ENCODE data around the gene SPANXN2.
"Not testable (repeated sequence)": the region's sequence is repeated elsewhere in the genome, so short reads cannot be mapped to it uniquely, and the experiment has no call there.

The SPANXN2 gene

GRCh38 chrX:143720652-143721051 lies at the start of gene SPANXN2:
TSS of gene SPANXN2 (minus strand) at chrX:143720752. CDS start at chrX:143720668, 84 bp downstream.
- DNase-seq (ENCODE audit: low spot score), result not testable (repeated sequence)

GRCh38 chrX:143768976-143769375 lies 48.4 kb upstream of the SPANXN2 start:
- DNase-seq (ENCODE audit: low spot score), result no peak

DNA sequence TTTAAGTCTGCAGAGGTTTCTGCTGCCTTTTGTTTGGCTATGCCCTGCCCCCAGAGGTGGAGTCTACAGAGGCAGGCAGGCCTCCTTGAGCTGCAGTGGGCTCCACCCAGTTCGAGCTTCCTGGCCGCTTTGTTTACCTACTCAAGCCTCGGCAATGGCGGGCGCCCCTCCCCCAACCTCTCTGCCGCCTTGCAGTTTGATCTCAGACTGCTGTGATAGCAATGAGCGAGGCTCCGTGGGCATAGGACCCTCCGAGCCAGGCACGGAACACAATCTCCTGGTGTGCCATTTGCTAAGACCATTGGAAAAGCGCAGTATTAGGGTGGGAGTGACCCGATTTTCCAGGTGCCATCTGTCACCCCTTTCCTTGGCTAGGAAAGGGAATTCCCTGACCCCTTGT lies 47.2 kb upstream of the SPANXN2 start:
- not testable (repeated sequence) for DNase-seq (ENCODE audit: low spot score)

- DNase-seq (ENCODE audit: low spot score), result no peak
These were observed 37.3 kb upstream of the SPANXN2 start for GRCh38 chrX:143757887-143758286.

DNA sequence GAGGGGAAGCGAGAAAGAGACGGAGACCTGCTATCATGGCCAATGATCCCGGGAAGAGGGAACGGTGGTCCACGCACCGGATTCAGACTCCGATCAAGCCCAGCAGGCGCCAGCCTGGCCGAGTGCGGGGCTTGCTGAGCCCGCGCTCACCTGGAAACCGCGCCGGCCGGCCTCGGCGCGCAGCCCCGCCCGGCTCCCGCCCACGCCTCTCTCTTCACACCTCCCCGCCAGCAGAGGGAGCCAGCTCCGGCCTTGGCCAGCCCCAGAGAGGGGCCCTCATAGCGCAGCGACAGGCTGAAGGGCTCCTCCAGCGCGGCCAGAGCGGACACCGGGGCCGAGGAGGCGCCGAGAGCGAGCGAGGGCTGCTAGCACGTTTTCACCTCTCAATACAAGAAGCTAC lies 36.8 kb upstream of the SPANXN2 start:
- DNase-seq (ENCODE audit: low spot score), result no peak

DNA sequence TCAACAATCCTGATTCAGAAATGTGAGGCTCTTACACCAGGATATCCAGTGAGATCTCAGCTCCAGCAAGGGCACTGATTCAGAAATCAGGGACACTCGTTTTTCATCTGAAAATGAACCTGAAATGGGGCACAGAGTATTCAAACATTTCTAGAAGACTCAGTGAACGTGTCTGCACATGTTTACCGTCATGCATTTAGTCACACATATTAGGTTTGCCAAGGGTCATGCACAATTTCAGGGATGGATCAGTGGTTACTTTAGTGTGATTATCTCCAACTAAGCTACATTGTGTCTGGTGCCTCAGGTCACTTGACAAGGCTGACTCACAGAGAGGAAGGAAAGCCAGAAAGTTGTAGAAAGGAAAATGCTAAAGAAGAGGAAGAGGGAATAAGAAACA lies 33.6 kb upstream of the SPANXN2 start:
- DNase-seq (ENCODE audit: low spot score), result no peak

- no peak for DNase-seq (ENCODE audit: low spot score)
These were observed 13.3 kb upstream of the SPANXN2 start for GRCh38 chrX:143733866-143734265.

GRCh38 chrX:143726296-143726695 lies 5.7 kb upstream of the SPANXN2 start:
- DNase-seq (ENCODE audit: low spot score), result no peak

GRCh38 chrX:143701460-143701859 lies 19.1 kb downstream of the SPANXN2 start:
- DNase-seq (ENCODE audit: low spot score), result no peak

GRCh38 chrX:143694885-143695284 lies 25.7 kb downstream of the SPANXN2 start:
- no peak for DNase-seq (ENCODE audit: low spot score)

- no peak for DNase-seq (ENCODE audit: low spot score)
These were observed 37.1 kb downstream of the SPANXN2 start for GRCh38 chrX:143683486-143683885.

DNA sequence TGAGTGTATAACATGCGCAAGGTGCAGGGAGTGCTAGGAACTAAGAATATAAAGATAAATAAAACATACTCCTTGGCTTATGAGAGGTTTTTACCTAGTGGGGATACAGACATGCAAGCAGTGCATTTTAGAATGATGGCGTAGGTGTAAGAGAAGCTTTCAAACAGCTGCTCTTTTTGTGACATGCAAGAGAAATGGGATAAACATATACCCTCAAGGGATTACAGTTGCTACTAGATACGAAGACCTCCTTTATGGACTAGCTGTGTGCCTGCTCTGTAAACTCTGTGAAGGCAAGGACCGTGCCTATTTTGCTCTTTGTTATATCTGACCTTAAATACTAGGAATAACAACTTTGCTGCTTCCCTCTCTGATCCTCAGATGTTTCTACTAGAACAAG lies 45.6 kb downstream of the SPANXN2 start:
- DNase-seq (ENCODE audit: low spot score), result no peak

DNA sequence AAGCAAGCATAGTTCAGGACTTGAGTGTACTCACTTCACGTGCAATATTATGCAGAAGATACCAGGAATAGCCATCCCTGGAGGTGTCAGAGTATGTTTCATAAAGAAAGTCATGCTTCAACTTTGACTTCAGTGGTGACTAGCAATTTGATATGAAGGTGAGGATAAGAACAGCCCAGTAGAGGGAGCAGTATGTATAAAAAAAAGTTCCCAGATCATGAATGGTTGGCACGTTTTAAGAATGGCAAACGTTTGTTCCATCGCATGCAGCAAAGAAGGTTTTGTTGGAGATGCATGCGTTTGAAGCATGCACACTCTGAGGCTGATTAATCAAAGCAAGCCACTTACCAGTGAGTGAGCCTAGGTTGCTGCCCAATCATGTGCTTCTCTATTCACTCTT lies 51.2 kb downstream of the SPANXN2 start:
- DNase-seq (ENCODE audit: low spot score), result no peak

DNA sequence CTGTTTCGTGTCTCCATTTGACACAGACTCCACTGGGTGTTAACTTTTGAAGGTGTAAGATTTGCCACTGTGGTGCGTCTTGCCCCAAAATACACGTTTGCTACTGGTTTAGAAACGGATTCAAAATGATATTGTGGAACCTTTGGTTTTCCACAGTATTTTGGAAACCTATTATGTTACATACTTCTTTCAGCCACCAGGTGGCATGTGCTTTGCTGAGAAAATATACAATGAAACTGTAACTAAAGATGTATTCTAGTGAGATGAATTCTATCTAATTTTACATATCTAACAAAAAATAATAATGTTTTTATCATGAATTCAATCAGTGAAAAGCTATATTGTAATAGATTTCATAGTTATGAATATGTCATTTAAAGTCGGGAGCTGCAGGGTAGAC lies 56.2 kb downstream of the SPANXN2 start:
- no peak for DNase-seq (ENCODE audit: low spot score)

- no peak for DNase-seq (ENCODE audit: low spot score)
These were observed 56.8 kb downstream of the SPANXN2 start for GRCh38 chrX:143663755-143664154.

All from hematopoietic multipotent progenitor cell treated with erythropoietin and hydrocortisone succinate and interleukin-3 and kit ligand, for 17 days (in vitro differentiated cells).